OCI-LY7 (cell line): ENCODE data around the gene TSPAN12. TPM values are rescaled to one million over a fixed set of nuclear protein-coding genes. Genes with fewer than 3 reads are reported as not detected.

Source experiments
- BruUV-seq: library from RNA; stranded (reverse); fragments of 400-500 nt; replicated peaks from 2 replicates; lab custom pipeline; 2021; lab: Mats Ljungman, UMichigan
- CTCF ChIA-PET: fragments of 300-600 bp; sonication (Branson Sonifier 250); formaldehyde crosslinking; loops from one replicate; lab custom pipeline; 2022; ENCODE audit warnings: antibody characterized with exemption; ENCODE audit not compliant: unreplicated experiment; lab: Charles Lee
- POLR2A ChIA-PET: fragments of 300-600 bp; sonication (Branson Sonifier 250); formaldehyde crosslinking; loops from one replicate; lab custom pipeline; 2022; ENCODE audit warnings: antibody characterized with exemption; lab: Charles Lee
- DNase-seq: peaks from one replicate; pipeline ENCODE4 v3.0.0-alpha.2; 2015; ENCODE audit warnings: low spot score
- H2AFZ ChIP-seq: fragments of 200-600 bp; sonication (generic), shearing (Covaris generic); 2 replicates; pipeline ENCODE4 v1.6.1; 2014; ENCODE audit warnings: mild to moderate bottlenecking, antibody characterized with exemption, low read length, moderate library complexity
- H3K27ac ChIP-seq: fragments of 200-600 bp; sonication (generic); 2 replicates; pipeline ENCODE4 v1.5.1; 2014; ENCODE audit warnings: mixed run types, low read depth, mild to moderate bottlenecking, moderate library complexity, low read length, inconsistent platforms; ENCODE audit not compliant: poor library complexity, severe bottlenecking
- H3K36me3 ChIP-seq: fragments of 200-600 bp; sonication (generic); 2 replicates; pipeline ENCODE4 v1.6.1; 2014; ENCODE audit warnings: mild to moderate bottlenecking, antibody characterized with exemption, low read length, moderate library complexity, mixed read lengths; ENCODE audit not compliant: insufficient read depth
- H3K4me1 ChIP-seq: fragments of 200-600 bp; sonication (generic); 2 replicates; pipeline ENCODE4 v1.5.1; 2014; ENCODE audit warnings: mild to moderate bottlenecking, low read length; ENCODE audit not compliant: insufficient read depth, poor library complexity, severe bottlenecking
- H3K4me2 ChIP-seq: fragments of 200-600 bp; sonication (generic); 2 replicates; pipeline ENCODE4 v1.6.1; 2014; ENCODE audit warnings: mild to moderate bottlenecking, low read length
- H3K4me3 ChIP-seq: fragments of 200-600 bp; sonication (generic); 2 replicates; pipeline ENCODE4 v1.5.1; 2014; ENCODE audit warnings: mild to moderate bottlenecking, low read depth, low read length; ENCODE audit not compliant: poor library complexity, severe bottlenecking
- H3K79me2 ChIP-seq: fragments of 200-600 bp; sonication (generic); 2 replicates; pipeline ENCODE4 v1.6.1; 2016; ENCODE audit warnings: low read depth, mild to moderate bottlenecking, low read length, moderate library complexity, mixed read lengths; ENCODE audit not compliant: insufficient read depth
- H3K9me2 ChIP-seq: fragments of 200-600 bp; sonication (generic); 2 replicates; pipeline ENCODE4 v1.6.1; 2016; ENCODE audit warnings: mild to moderate bottlenecking, low read length, mixed read lengths; ENCODE audit not compliant: insufficient read depth
- H3K9me3 ChIP-seq: fragments of 200-600 bp; sonication (generic); 2 replicates; pipeline ENCODE4 v1.6.1; 2014; ENCODE audit warnings: mild to moderate bottlenecking, mixed run types, low read length, mixed read lengths
- H4K20me1 ChIP-seq: fragments of 200-600 bp; sonication (generic); 2 replicates; pipeline ENCODE4 v1.6.1; 2014; ENCODE audit warnings: mild to moderate bottlenecking, antibody characterized with exemption, low read length, moderate library complexity, mixed read lengths; ENCODE audit not compliant: insufficient read depth
- CTCF ChIP-seq: fragments of 200-600 bp; sonication (generic); conservative IDR thresholded peaks from 2 replicates; pipeline ENCODE4 v1.5.1; 2014; ENCODE audit warnings: mild to moderate bottlenecking, antibody characterized with exemption, low read length, moderate library complexity, mixed read lengths
- EZH2phosphoT487 ChIP-seq: fragments of 200-600 bp; sonication (generic); IDR thresholded peaks from 2 replicates; pipeline ENCODE4 v1.6.1; 2018; ENCODE audit warnings: low read depth, borderline replicate concordance, mild to moderate bottlenecking, mixed run types, antibody characterized with exemption, low read length, moderate library complexity, mixed read lengths
- intact Hi-C: fragments of 100-400 bp; cut with micrococcal nuclease; formaldehyde crosslinking; loops from one replicate; pipeline ENCODE4 v1.10.0; 2022; ENCODE audit not compliant: unreplicated experiment
- total RNA-seq, 2 experiments: library from RNA; depleted of rRNA in 1 of 2; stranded (reverse); fragments of >200 nt in 1 of 2; shearing (Covaris generic) in 1 of 2; gene quantifications; 2 replicates each; pipeline ENCODE4 v1.2.3, GENCODE V29; 2014 to 2022

TSPAN12 gene
- total RNA-seq, 2 experiments from 2014 or later = not detected

DNA sequence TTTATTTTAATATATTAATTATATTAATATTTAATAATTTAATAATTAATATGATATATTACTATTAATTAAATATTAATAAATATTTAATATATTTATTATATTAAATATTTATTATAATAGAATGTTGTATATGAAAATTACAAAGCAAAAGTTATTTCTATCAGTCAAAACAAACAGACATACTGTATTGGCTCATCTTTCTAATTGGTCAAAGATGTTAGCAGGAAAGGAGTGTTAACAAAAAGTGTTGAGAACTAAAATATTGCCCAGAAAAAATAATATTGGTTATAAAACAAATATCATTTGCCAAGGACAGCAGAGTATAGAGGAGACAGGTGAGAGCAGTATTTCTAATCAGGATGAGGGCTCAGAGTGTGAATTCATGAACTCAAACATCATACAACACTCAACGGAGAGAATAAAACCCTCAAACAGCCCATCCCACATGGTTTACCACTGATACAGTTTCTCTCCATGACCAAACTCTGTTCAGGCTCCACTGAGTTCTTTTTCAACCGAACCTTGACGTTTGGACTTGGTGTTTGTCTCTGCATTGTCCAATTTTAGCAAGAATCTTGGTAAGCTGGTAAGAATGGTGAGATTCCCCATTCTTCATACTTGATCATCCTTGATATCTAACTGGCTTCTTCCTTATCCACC is 58.0 kb downstream of the TSPAN12 start:
- Histone ChIP-seq H3K4me2 (no peak overlapping the region), H2AFZ (no peak overlapping the region), H3K9me3 (no peaks in the 10 kb centered on the region), H3K27ac (no peak overlapping the region), H3K4me3 (no peak overlapping the region), H3K4me1 (no peaks in the 10 kb centered on the region), H3K79me2 (no peaks in the 10 kb centered on the region), H4K20me1 (no peaks in the 10 kb centered on the region), H3K9me2 (no peaks in the 10 kb centered on the region), H3K36me3 (no peaks in the 10 kb centered on the region)
- ChIA-PET POLR2A (no interaction called here), CTCF (no interaction called here)
- TF ChIP-seq CTCF (no peak), EZH2phosphoT487 (no peak)
- intact Hi-C loops = no loop called here
- BruUV-seq = no TSS peak
- DNase-seq = no peak

DNA sequence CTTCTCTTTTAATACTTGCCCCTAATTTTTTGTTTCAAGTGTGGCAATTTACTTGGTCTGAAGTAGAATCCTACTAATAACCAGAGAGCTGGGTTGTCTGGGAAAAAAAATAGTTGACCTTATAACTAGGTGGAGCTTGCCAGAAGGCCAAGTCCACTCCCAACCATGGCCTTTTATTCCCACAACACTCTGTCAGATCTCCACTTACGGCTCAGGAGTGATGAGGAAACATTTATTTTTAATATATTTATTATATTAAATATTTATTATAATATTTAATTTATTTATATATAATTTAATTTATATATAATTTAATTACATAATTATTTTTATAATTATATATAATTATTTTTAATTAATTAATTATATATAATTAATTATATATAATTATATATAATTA is 58.8 kb downstream of the TSPAN12 start:
- TF ChIP-seq CTCF (no peak), EZH2phosphoT487 (no peak)
- CTCF ChIA-PET = no interaction called here
- POLR2A ChIA-PET = no interaction called here
- Histone ChIP-seq H3K36me3 (no peaks in the 10 kb centered on the region), H3K27ac (no peak overlapping the region), H3K4me1 (no peaks in the 10 kb centered on the region), H3K4me2 (no peak overlapping the region), H3K4me3 (no peak overlapping the region), H2AFZ (no peak overlapping the region), H3K79me2 (no peaks in the 10 kb centered on the region), H4K20me1 (no peaks in the 10 kb centered on the region), H3K9me2 (no peaks in the 10 kb centered on the region), H3K9me3 (no peaks in the 10 kb centered on the region)
- DNase-seq = no peak
- intact Hi-C loops = no loop called here
- no TSS peak for BruUV-seq

GRCh38 chr7:120797026-120797645 is 60.8 kb downstream of the TSPAN12 start:
- H2AFZ ChIP-seq = no peak overlapping the region
- TF ChIP-seq EZH2phosphoT487 (no peak), CTCF (no peak)
- no peak overlapping the region for H3K27ac ChIP-seq
- no peak overlapping the region for H3K4me3 ChIP-seq
- no peaks in the 10 kb centered on the region for H3K9me3 ChIP-seq
- BruUV-seq = no TSS peak
- H3K4me1 ChIP-seq = no peaks in the 10 kb centered on the region
- ChIA-PET POLR2A (interaction anchor here (1.1 kb wide), 1 partner anchor 9 kb away, joined by 3 read pairs; no protein-coding TSS in a partner anchor), CTCF (no interaction called here)
- intact Hi-C loops = no loop called here
- DNase-seq = no peak
- no peaks in the 10 kb centered on the region for H3K79me2 ChIP-seq
- no peak overlapping the region for H3K4me2 ChIP-seq
- H4K20me1 ChIP-seq = no peaks in the 10 kb centered on the region
- H3K36me3 ChIP-seq = no peaks in the 10 kb centered on the region
- H3K9me2 ChIP-seq = no peaks in the 10 kb centered on the region
